ENCODE measurements around the gene AMIGO2.

DNA sequence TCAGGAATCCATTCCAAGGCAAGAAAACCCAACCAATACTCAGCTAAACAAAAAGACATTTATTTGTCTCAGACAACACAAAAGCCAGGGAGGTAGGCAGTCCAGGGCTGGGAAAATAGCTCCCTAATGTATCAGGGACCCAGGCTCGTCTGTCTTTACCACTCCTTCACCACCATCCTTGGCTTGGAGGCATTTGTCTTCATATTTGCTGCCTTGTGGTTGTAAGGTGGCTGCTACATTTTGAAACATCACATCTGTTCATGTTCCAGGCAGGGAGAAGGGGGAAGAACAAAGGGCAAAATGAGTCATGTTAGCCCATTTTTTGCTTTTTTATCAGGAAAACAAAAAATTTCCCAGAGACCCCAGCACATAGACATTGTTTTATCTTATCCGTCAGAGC, 45.1 kb downstream of the AMIGO2 start:
- TF ChIP-seq, protein P1, sequence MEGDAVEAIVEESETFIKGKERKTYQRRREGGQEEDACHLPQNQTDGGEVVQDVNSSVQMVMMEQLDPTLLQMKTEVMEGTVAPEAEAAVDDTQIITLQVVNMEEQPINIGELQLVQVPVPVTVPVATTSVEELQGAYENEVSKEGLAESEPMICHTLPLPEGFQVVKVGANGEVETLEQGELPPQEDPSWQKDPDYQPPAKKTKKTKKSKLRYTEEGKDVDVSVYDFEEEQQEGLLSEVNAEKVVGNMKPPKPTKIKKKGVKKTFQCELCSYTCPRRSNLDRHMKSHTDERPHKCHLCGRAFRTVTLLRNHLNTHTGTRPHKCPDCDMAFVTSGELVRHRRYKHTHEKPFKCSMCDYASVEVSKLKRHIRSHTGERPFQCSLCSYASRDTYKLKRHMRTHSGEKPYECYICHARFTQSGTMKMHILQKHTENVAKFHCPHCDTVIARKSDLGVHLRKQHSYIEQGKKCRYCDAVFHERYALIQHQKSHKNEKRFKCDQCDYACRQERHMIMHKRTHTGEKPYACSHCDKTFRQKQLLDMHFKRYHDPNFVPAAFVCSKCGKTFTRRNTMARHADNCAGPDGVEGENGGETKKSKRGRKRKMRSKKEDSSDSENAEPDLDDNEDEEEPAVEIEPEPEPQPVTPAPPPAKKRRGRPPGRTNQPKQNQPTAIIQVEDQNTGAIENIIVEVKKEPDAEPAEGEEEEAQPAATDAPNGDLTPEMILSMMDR (conservative IDR thresholded peaks at IDR 0.05 in 1 of 2, IDR thresholded peaks at IDR 0.05 in 1 of 2; ENCODE audit: low read depth in 1 of 2, low read length in 2 of 2): no peak
- no peak for TF ChIP-seq EZH2 (IDR thresholded peaks at IDR 0.05; ENCODE audit: low read length, missing control alignments)

Data from fibroblast of lung (primary cell).